Measurements from ENCODE around the gene DCPS. TPM values are rescaled to one million over a fixed set of nuclear protein-coding genes. Genes with fewer than 3 reads are reported as not detected.

DCPS gene
- total RNA-seq, 1 experiment from 2014 or later: 26.2 TPM

GRCh38 chr11:126281245-126281644 is 22.6 kb upstream of the DCPS start (continued):
- no peak for TF ChIP-seq ARID4B (CRISPR knock-in tag; IDR thresholded peaks at IDR 0.05; ENCODE audit: borderline replicate concordance)
- TF ChIP-seq SMAD4 (CRISPR knock-in tag; IDR thresholded peaks at IDR 0.05): no peak
- TF ChIP-seq NFYB (CRISPR knock-in tag; conservative IDR thresholded peaks at IDR 0.05; ENCODE audit: low read depth): no peak
- no peak for TF ChIP-seq CREM (CRISPR knock-in tag; IDR thresholded peaks at IDR 0.05)
- TF ChIP-seq PRRX2 (CRISPR knock-in tag; IDR thresholded peaks at IDR 0.05): no peak
- no peak for TF ChIP-seq TP53 (CRISPR knock-in tag; IDR thresholded peaks at IDR 0.05)
- no peak for TF ChIP-seq RORB (CRISPR knock-in tag; IDR thresholded peaks at IDR 0.05)

- Mint-ChIP-seq H3K27me3 (ENCODE audit: low read depth) (peaks cover 30% of the 10 kb centered on the region), H3K4me1 (peaks cover 14% of the 10 kb centered on the region), H3K27ac (no peak overlapping the region), H3K36me3 (peaks cover 16% of the 10 kb centered on the region), H3K4me3 (peak overlapping the region; percentile 88), H3K9me3 (no peaks in the 10 kb centered on the region)
- ChIA-PET POLR2A (interaction anchor here (1.2 kb wide), 1 partner anchor 13 kb away, joined by 4 read pairs; the partner anchor contains the start of genes FOXRED1 and SRPRA), CTCF (interaction anchor here (1.8 kb wide), 1 partner anchor 11 kb away, joined by 6 read pairs; no protein-coding TSS in a partner anchor)
- TF ChIP-seq ZSCAN18 (CRISPR knock-in tag; IDR thresholded peaks at IDR 0.05) (no peak), MLX (CRISPR knock-in tag; IDR thresholded peaks at IDR 0.05) (no peak), ZBTB21 (CRISPR knock-in tag; IDR thresholded peaks at IDR 0.05; ENCODE audit: borderline replicate concordance) (no peak), GABPB1 (CRISPR knock-in tag; IDR thresholded peaks at IDR 0.05) (no peak), ATF1 (CRISPR knock-in tag; IDR thresholded peaks at IDR 0.05) (no peak), OVOL2 (CRISPR knock-in tag; IDR thresholded peaks at IDR 0.05; ENCODE audit: borderline replicate concordance) (no peak), ZNF121 (CRISPR knock-in tag; IDR thresholded peaks at IDR 0.05) (no peak), NR2C2 (CRISPR knock-in tag; IDR thresholded peaks at IDR 0.05) (no peak), ZNF671 (CRISPR knock-in tag; IDR thresholded peaks at IDR 0.05) (no peak), ZMAT4 (CRISPR knock-in tag; IDR thresholded peaks at IDR 0.05) (no peak), IRF1 (CRISPR knock-in tag; IDR thresholded peaks at IDR 0.05) (no peak), ESRRA (CRISPR knock-in tag; IDR thresholded peaks at IDR 0.05; ENCODE audit: borderline replicate concordance) (no peak), NR1H2 (CRISPR knock-in tag; IDR thresholded peaks at IDR 0.05) (no peak)
- TF ChIP-seq, protein P1, sequence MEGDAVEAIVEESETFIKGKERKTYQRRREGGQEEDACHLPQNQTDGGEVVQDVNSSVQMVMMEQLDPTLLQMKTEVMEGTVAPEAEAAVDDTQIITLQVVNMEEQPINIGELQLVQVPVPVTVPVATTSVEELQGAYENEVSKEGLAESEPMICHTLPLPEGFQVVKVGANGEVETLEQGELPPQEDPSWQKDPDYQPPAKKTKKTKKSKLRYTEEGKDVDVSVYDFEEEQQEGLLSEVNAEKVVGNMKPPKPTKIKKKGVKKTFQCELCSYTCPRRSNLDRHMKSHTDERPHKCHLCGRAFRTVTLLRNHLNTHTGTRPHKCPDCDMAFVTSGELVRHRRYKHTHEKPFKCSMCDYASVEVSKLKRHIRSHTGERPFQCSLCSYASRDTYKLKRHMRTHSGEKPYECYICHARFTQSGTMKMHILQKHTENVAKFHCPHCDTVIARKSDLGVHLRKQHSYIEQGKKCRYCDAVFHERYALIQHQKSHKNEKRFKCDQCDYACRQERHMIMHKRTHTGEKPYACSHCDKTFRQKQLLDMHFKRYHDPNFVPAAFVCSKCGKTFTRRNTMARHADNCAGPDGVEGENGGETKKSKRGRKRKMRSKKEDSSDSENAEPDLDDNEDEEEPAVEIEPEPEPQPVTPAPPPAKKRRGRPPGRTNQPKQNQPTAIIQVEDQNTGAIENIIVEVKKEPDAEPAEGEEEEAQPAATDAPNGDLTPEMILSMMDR (IDR thresholded peaks at IDR 0.05): no peak
- TF ChIP-seq, protein P2, sequence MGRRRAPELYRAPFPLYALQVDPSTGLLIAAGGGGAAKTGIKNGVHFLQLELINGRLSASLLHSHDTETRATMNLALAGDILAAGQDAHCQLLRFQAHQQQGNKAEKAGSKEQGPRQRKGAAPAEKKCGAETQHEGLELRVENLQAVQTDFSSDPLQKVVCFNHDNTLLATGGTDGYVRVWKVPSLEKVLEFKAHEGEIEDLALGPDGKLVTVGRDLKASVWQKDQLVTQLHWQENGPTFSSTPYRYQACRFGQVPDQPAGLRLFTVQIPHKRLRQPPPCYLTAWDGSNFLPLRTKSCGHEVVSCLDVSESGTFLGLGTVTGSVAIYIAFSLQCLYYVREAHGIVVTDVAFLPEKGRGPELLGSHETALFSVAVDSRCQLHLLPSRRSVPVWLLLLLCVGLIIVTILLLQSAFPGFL (CRISPR knock-in tag; IDR thresholded peaks at IDR 0.05; ENCODE audit: borderline replicate concordance): no peak
- TF ChIP-seq, protein P3, sequence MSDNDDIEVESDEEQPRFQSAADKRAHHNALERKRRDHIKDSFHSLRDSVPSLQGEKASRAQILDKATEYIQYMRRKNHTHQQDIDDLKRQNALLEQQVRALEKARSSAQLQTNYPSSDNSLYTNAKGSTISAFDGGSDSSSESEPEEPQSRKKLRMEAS (CRISPR knock-in tag; IDR thresholded peaks at IDR 0.05): no peak
- DNase-seq (ENCODE audit: low spot score): no peak
- no peak for ATAC-seq
Observed at GRCh38 chr11:126281666-126282175, 22.1 kb upstream of the DCPS start.
